Trophoblast cell (in vitro differentiated cells and primary cell): ENCODE results near the gene PWWP2B.

Experiments used
- DNase-seq, 2 donors: peaks; one replicate each; pipeline ENCODE4 v3.0.0-alpha.2; 2016
- H2AFZ ChIP-seq: 2 replicates; pipeline ENCODE4 v1.6.1; 2013; ENCODE audit warnings: low read length, moderate library complexity, mild to moderate bottlenecking; ENCODE audit not compliant: insufficient read depth, poor library complexity
- H2AK5ac ChIP-seq: 2 replicates; pipeline ENCODE4 v1.6.1; 2013; ENCODE audit warnings: mild to moderate bottlenecking, low read length
- H2BK120ac ChIP-seq: 2 replicates; pipeline ENCODE4 v1.6.1; 2013; ENCODE audit warnings: low read length, mild to moderate bottlenecking, moderate library complexity; ENCODE audit not compliant: insufficient read depth, poor library complexity
- H2BK12ac ChIP-seq: 2 replicates; pipeline ENCODE4 v1.6.1; 2013; ENCODE audit warnings: mild to moderate bottlenecking, low read length, moderate library complexity
- H2BK5ac ChIP-seq: 2 replicates; pipeline ENCODE4 v1.6.1; 2013; ENCODE audit warnings: low read length, low read depth, moderate library complexity, mild to moderate bottlenecking; ENCODE audit not compliant: poor library complexity
- H3K14ac ChIP-seq: 2 replicates; pipeline ENCODE4 v1.6.1; 2013; ENCODE audit warnings: mild to moderate bottlenecking, low read length
- H3K18ac ChIP-seq: 2 replicates; pipeline ENCODE4 v1.6.1; 2013; ENCODE audit warnings: mild to moderate bottlenecking, low read length
- H3K23ac ChIP-seq: 2 replicates; pipeline ENCODE4 v1.6.1; 2013; ENCODE audit warnings: low read length
- H3K27ac ChIP-seq: 2 replicates; pipeline ENCODE4 v1.5.1; 2013; ENCODE audit warnings: low read depth, mild to moderate bottlenecking, inconsistent platforms, low read length, moderate library complexity
- H3K27me3 ChIP-seq: 2 replicates; pipeline ENCODE4 v1.6.1; 2013; ENCODE audit warnings: inconsistent platforms, mild to moderate bottlenecking, low read length, moderate library complexity; ENCODE audit not compliant: insufficient read depth
- H3K36me3 ChIP-seq, 2 experiments: 1 replicate in 1 of 2; 2 replicates in 1 of 2; pipeline ENCODE4 v1.6.1; 2013; ENCODE audit warnings: low read length in 2 of 2, mild to moderate bottlenecking in 2 of 2, moderate library complexity in 1 of 2; ENCODE audit not compliant: insufficient read depth in 2 of 2, control insufficient read depth in 1 of 2
- H3K4ac ChIP-seq: 2 replicates; pipeline ENCODE4 v1.6.1; 2013; ENCODE audit warnings: low read depth, mild to moderate bottlenecking, low read length, moderate library complexity
- H3K4me1 ChIP-seq, 2 experiments: 1 replicate in 1 of 2; 2 replicates in 1 of 2; pipeline ENCODE4 v1.6.1; 2013; ENCODE audit warnings: low read length in 2 of 2, mild to moderate bottlenecking in 2 of 2, moderate library complexity in 1 of 2; ENCODE audit not compliant: insufficient read depth in 2 of 2, control insufficient read depth in 1 of 2
- H3K4me2 ChIP-seq: 2 replicates; pipeline ENCODE4 v1.6.1; 2013; ENCODE audit warnings: inconsistent platforms, mild to moderate bottlenecking, low read length, moderate library complexity
- H3K4me3 ChIP-seq: 2 replicates; pipeline ENCODE4 v1.5.1; 2013; ENCODE audit warnings: mild to moderate bottlenecking, low read depth, low read length, inconsistent platforms
- H3K79me1 ChIP-seq: one replicate; pipeline ENCODE4 v1.6.1; 2013; ENCODE audit warnings: low read length
- H3K79me2 ChIP-seq: 2 replicates; pipeline ENCODE4 v1.6.1; 2013; ENCODE audit warnings: low read length, mild to moderate bottlenecking; ENCODE audit not compliant: control insufficient read depth, insufficient read depth, poor library complexity
- H3K9ac ChIP-seq: 2 replicates; pipeline ENCODE4 v1.6.1; 2013; ENCODE audit warnings: mild to moderate bottlenecking, low read length
- H3K9me3 ChIP-seq: 2 replicates; pipeline ENCODE4 v1.6.1; 2013; ENCODE audit warnings: low read depth, mild to moderate bottlenecking, control low read depth, inconsistent platforms, low read length; ENCODE audit not compliant: insufficient read depth
- H4K12ac ChIP-seq: 2 replicates; pipeline ENCODE4 v1.6.1; 2013; ENCODE audit warnings: low read depth, mild to moderate bottlenecking, low read length, moderate library complexity
- H4K8ac ChIP-seq: 2 replicates; pipeline ENCODE4 v1.6.1; 2013; ENCODE audit warnings: low read depth, mild to moderate bottlenecking, low read length, moderate library complexity
- H4K91ac ChIP-seq: one replicate; pipeline ENCODE4 v1.6.1; 2013; ENCODE audit warnings: low read depth, mild to moderate bottlenecking, low read length, moderate library complexity
- WGBS: extraction: QIAGEN DNeasy Blood & Tissue Kit; methylation state at CpG from one replicate; pipeline ENCODE4 v1.1.7; 2013; ENCODE audit warnings: missing lambda C conversion rate; ENCODE audit not compliant: insufficient read length, insufficient coverage; ENCODE audit errors: extremely low coverage; 5-methylcytosine and 5-hydroxymethylcytosine counted together

PWWP2B gene

GRCh38 chr10:132458586-132459300 is 61.7 kb downstream of the PWWP2B start:
- no peak overlapping the region for H3K18ac ChIP-seq
- no peak overlapping the region for H3K23ac ChIP-seq
- H2BK5ac ChIP-seq, result no peak overlapping the region
- H3K27me3 ChIP-seq, result no peaks in the 10 kb centered on the region
- no peak overlapping the region for H3K9ac ChIP-seq
- H3K4me2 ChIP-seq, result no peak overlapping the region
- no peaks in the 10 kb centered on the region for H3K36me3 ChIP-seq
- no peak overlapping the region for H2AK5ac ChIP-seq
- no peak overlapping the region for H4K91ac ChIP-seq
- H2BK120ac ChIP-seq, result no peak overlapping the region
- H3K14ac ChIP-seq, result no peak overlapping the region
- no peak overlapping the region for H3K4me3 ChIP-seq
- H3K79me2 ChIP-seq, result no peaks in the 10 kb centered on the region
- no peak overlapping the region for H4K8ac ChIP-seq
- H3K4me1 ChIP-seq, result no peaks in the 10 kb centered on the region
- no peaks in the 10 kb centered on the region for H3K79me1 ChIP-seq
- DNase-seq, result peak in 1 of 2 donors; percentile 44
- peaks cover 2% of the 10 kb centered on the region for H3K9me3 ChIP-seq
- no peak overlapping the region for H3K4ac ChIP-seq
- no peak overlapping the region for H2BK12ac ChIP-seq
- no peak overlapping the region for H4K12ac ChIP-seq
- WGBS, result no CpG with 5 or more reads among the region's 31 CpGs
- no peak overlapping the region for H2AFZ ChIP-seq
- H3K27ac ChIP-seq, result no peak overlapping the region

- no peaks in the 10 kb centered on the region for H3K79me1 ChIP-seq
- H3K4me3 ChIP-seq, result no peak overlapping the region
- no peak overlapping the region for H3K4me2 ChIP-seq
- no peak overlapping the region for H3K27ac ChIP-seq
- H3K18ac ChIP-seq, result no peak overlapping the region
- H2BK5ac ChIP-seq, result no peak overlapping the region
- H2BK12ac ChIP-seq, result no peak overlapping the region
- no peak overlapping the region for H4K91ac ChIP-seq
- no peak overlapping the region for H2BK120ac ChIP-seq
- H3K36me3 ChIP-seq, result no peaks in the 10 kb centered on the region
- H3K23ac ChIP-seq, result no peak overlapping the region
- DNase-seq, result no peak
- H4K8ac ChIP-seq, result no peak overlapping the region
- H2AFZ ChIP-seq, result no peak overlapping the region
- WGBS, result no CpG with 5 or more reads among the region's 23 CpGs
- no peak overlapping the region for H3K4ac ChIP-seq
- H3K9me3 ChIP-seq, result peaks cover 2% of the 10 kb centered on the region
- H3K27me3 ChIP-seq, result no peaks in the 10 kb centered on the region
- H3K4me1 ChIP-seq, result no peaks in the 10 kb centered on the region
- H2AK5ac ChIP-seq, result no peak overlapping the region
- H3K79me2 ChIP-seq, result no peaks in the 10 kb centered on the region
- no peak overlapping the region for H3K9ac ChIP-seq
- H3K14ac ChIP-seq, result no peak overlapping the region
- no peak overlapping the region for H4K12ac ChIP-seq
Measured at GRCh38 chr10:132459301-132460003, 62.5 kb downstream of the PWWP2B start.

- H3K79me2 ChIP-seq, result no peaks in the 10 kb centered on the region
- H2AK5ac ChIP-seq, result no peak overlapping the region
- no peak overlapping the region for H3K18ac ChIP-seq
- no peak overlapping the region for H4K8ac ChIP-seq
- H3K79me1 ChIP-seq, result no peaks in the 10 kb centered on the region
- H3K27me3 ChIP-seq, result no peaks in the 10 kb centered on the region
- H3K27ac ChIP-seq, result no peak overlapping the region
- no peak overlapping the region for H2AFZ ChIP-seq
- peaks cover 2% of the 10 kb centered on the region for H3K9me3 ChIP-seq
- no peak overlapping the region for H4K12ac ChIP-seq
- DNase-seq, result no peak
- H3K14ac ChIP-seq, result no peak overlapping the region
- H3K4ac ChIP-seq, result no peak overlapping the region
- H2BK12ac ChIP-seq, result no peak overlapping the region
- no peak overlapping the region for H2BK120ac ChIP-seq
- H3K4me2 ChIP-seq, result no peak overlapping the region
- H3K9ac ChIP-seq, result no peak overlapping the region
- H4K91ac ChIP-seq, result no peak overlapping the region
- no peaks in the 10 kb centered on the region for H3K36me3 ChIP-seq
- no peaks in the 10 kb centered on the region for H3K4me1 ChIP-seq
- no CpG with 5 or more reads among the region's 15 CpGs for WGBS
- H2BK5ac ChIP-seq, result no peak overlapping the region
- H3K4me3 ChIP-seq, result no peak overlapping the region
- no peak overlapping the region for H3K23ac ChIP-seq
Measured at GRCh38 chr10:132460071-132460470, 63.1 kb downstream of the PWWP2B start.

GRCh38 chr10:132460691-132461090 is 63.7 kb downstream of the PWWP2B start:
- no peak overlapping the region for H3K9ac ChIP-seq
- no peak overlapping the region for H2AK5ac ChIP-seq
- no peaks in the 10 kb centered on the region for H3K27me3 ChIP-seq
- H3K27ac ChIP-seq, result no peak overlapping the region
- no peak overlapping the region for H2AFZ ChIP-seq
- H4K12ac ChIP-seq, result no peak overlapping the region
- WGBS, result no CpG with 5 or more reads among the region's 5 CpGs
- H3K79me1 ChIP-seq, result no peaks in the 10 kb centered on the region
- H3K4me1 ChIP-seq, result no peaks in the 10 kb centered on the region
- H3K9me3 ChIP-seq, result peaks cover 2% of the 10 kb centered on the region
- no peak overlapping the region for H3K18ac ChIP-seq
- H3K79me2 ChIP-seq, result no peaks in the 10 kb centered on the region
- no peak for DNase-seq
- H4K8ac ChIP-seq, result no peak overlapping the region
- H3K14ac ChIP-seq, result no peak overlapping the region
- no peak overlapping the region for H4K91ac ChIP-seq
- no peak overlapping the region for H3K4ac ChIP-seq
- H3K4me3 ChIP-seq, result no peak overlapping the region
- H2BK120ac ChIP-seq, result no peak overlapping the region
- no peak overlapping the region for H2BK12ac ChIP-seq
- H3K23ac ChIP-seq, result no peak overlapping the region
- H2BK5ac ChIP-seq, result no peak overlapping the region
- no peaks in the 10 kb centered on the region for H3K36me3 ChIP-seq
- no peak overlapping the region for H3K4me2 ChIP-seq
